ENCODE results near the gene CNTF. TPM values are rescaled to one million over a fixed set of nuclear protein-coding genes. Genes with fewer than 3 reads are reported as not detected.

CNTF gene
- total and polyA plus RNA-seq, 5 donors from 2014 or later: 4.9 TPM; not detected in 4

DNA sequence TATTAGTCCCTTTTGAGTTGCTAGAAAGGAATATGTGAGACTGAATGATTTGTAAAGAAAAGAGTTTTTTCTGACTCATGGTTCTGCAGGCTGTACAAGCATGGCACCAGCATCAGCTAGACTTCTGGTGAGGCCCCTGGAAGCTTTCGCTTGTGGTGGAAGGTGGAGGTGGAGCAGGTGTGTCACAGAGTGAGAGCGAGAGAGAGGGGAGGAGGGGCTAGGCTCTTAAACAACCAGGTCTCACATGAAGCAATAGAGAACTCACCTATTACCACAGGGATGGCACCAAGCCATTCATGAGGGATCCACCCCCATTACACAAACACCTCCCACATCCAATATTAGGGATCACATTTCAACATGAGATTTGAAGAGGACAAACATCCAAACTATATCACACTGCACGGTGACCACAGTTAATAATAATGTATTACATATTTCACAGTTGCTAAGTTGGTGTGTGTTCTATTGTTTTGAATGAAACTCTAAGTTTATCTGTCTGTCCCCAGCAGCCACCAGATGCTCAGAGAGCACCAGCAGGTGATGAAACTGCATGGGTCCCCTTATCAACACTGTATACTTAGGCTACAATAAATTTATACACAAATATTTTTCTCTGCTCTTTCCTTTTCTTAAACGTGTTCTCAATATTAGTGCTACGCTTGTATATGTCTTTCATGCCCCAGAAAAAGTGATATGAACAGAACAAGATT, 29.5 kb upstream of the CNTF start:
- ATAC-seq (ENCODE audit: low read depth in 2 of 2): peak; percentile 64 to 77
- Histone ChIP-seq H3K27me3 (ENCODE audit: control insufficient read depth, insufficient read depth, low read length) (no peaks in the 10 kb centered on the region), H3K36me3 (ENCODE audit: control insufficient read depth, insufficient read depth, low read length) (peaks cover 9% of the 10 kb centered on the region), H3K9me3 (ENCODE audit: control insufficient read depth in 2 of 2, low read length in 2 of 2) (no peaks in the 10 kb centered on the region), H3K4me3 (ENCODE audit: low read depth, low read length) (no peak overlapping the region), H3K27ac (ENCODE audit: insufficient read depth, low read length, poor library complexity, severe bottlenecking) (no peak overlapping the region), H3K4me1 (ENCODE audit: control insufficient read depth, insufficient read depth, low read length, poor library complexity, severe bottlenecking) (peaks cover 22% of the 10 kb centered on the region)
- H3K4me1 Mint-ChIP-seq: peaks cover 66 to 88% (median 79%) of the 10 kb centered on the region in 4 donors
- DNase-seq: peak in 1 of 3 donors; percentile 58
- H3K27ac Mint-ChIP-seq: peak overlapping the region; percentile 0 to 44 (median 22)
- H3K9me3 Mint-ChIP-seq: no peaks in the 10 kb centered on the region
- peaks cover 8% of the 10 kb centered on the region for H3K36me3 Mint-ChIP-seq
- no peaks in the 10 kb centered on the region for H3K27me3 Mint-ChIP-seq
- peak overlapping the region in 2 of 4 donors; percentile 2 to 4 for H3K4me3 Mint-ChIP-seq

- Mint-ChIP-seq H3K27me3 (no peaks in the 10 kb centered on the region), H3K36me3 (peaks cover 11% of the 10 kb centered on the region), H3K9me3 (no peaks in the 10 kb centered on the region), H3K27ac (peak overlapping the region in 1 of 3 donors; percentile 42), H3K4me3 (no peak overlapping the region), H3K4me1 (peaks cover 59 to 93% (median 83%) of the 10 kb centered on the region in 4 donors)
- DNase-seq (no peak), ATAC-seq (ENCODE audit: low read depth in 2 of 2) (no peak)
- no peaks in the 10 kb centered on the region for H3K9me3 ChIP-seq (ENCODE audit: control insufficient read depth in 2 of 2, low read length in 2 of 2)
- peaks cover 21% of the 10 kb centered on the region for H3K4me1 ChIP-seq (ENCODE audit: control insufficient read depth, insufficient read depth, low read length, poor library complexity, severe bottlenecking)
- peaks cover 5% of the 10 kb centered on the region for H3K36me3 ChIP-seq (ENCODE audit: control insufficient read depth, insufficient read depth, low read length)
- no peak overlapping the region for H3K27ac ChIP-seq (ENCODE audit: insufficient read depth, low read length, poor library complexity, severe bottlenecking)
- no peaks in the 10 kb centered on the region for H3K27me3 ChIP-seq (ENCODE audit: control insufficient read depth, insufficient read depth, low read length)
- no peak overlapping the region for H3K4me3 ChIP-seq (ENCODE audit: low read depth, low read length)
These were observed 27.6 kb upstream of the CNTF start for GRCh38 chr11:58594826-58595225.

- Histone ChIP-seq H3K4me1 (ENCODE audit: control insufficient read depth, insufficient read depth, low read length, poor library complexity, severe bottlenecking) (peaks cover 21% of the 10 kb centered on the region), H3K4me3 (ENCODE audit: low read depth, low read length) (no peak overlapping the region), H3K27ac (ENCODE audit: insufficient read depth, low read length, poor library complexity, severe bottlenecking) (no peak overlapping the region), H3K9me3 (ENCODE audit: control insufficient read depth in 2 of 2, low read length in 2 of 2) (no peaks in the 10 kb centered on the region), H3K36me3 (ENCODE audit: control insufficient read depth, insufficient read depth, low read length) (peaks cover 3% of the 10 kb centered on the region), H3K27me3 (ENCODE audit: control insufficient read depth, insufficient read depth, low read length) (no peaks in the 10 kb centered on the region)
- ATAC-seq (ENCODE audit: low read depth in 2 of 2) (no peak), DNase-seq (no peak)
- H3K9me3 Mint-ChIP-seq: no peaks in the 10 kb centered on the region
- H3K4me1 Mint-ChIP-seq: peaks cover 59 to 90% (median 83%) of the 10 kb centered on the region in 4 donors
- peak overlapping the region in 1 of 4 donors; percentile 26 for H3K4me3 Mint-ChIP-seq
- H3K27me3 Mint-ChIP-seq: no peaks in the 10 kb centered on the region
- peak overlapping the region; percentile 22 to 80 (median 33) for H3K27ac Mint-ChIP-seq
- peaks cover 20% of the 10 kb centered on the region for H3K36me3 Mint-ChIP-seq
These were observed 25.8 kb upstream of the CNTF start for GRCh38 chr11:58596621-58597020.

DNA sequence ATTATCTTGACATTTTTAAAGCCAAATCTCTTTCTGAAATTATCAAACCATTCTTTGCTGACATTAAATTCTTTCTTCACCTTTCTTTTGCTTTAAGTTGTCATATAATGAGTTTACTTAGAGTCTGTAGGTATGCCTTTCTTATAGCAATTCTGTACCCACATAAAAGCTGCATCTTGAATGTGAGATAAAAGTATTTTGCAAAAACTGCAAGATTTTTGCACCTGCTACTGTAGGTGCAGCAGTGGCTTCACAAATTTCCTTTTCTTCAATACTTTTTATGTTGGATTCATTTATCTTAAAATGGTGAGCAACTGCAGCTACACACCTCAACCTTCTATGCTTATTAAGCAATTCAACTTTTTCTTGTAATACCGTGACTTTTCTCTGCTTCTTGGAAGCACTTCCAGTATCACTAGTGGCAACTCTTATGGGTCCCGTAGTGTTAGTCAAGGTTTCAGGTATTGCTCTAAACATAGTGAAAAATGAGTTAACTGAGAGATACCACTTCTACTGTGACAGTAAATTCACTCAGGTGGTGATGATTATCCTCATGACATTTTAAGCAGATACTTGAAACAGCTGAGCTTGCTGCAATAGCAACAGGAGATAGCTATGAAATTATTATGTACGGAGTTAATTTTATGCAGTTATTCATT, 24.9 kb upstream of the CNTF start:
- no peaks in the 10 kb centered on the region for H3K27me3 Mint-ChIP-seq
- ATAC-seq (ENCODE audit: low read depth in 2 of 2) (no peak), DNase-seq (peak in 1 of 3 donors; percentile 41)
- H3K4me3 Mint-ChIP-seq: peak overlapping the region in 3 of 4 donors; percentile 31 to 74 (median 38)
- H3K27ac Mint-ChIP-seq: peak overlapping the region in 1 of 3 donors; percentile 68
- no peak overlapping the region for H3K27ac ChIP-seq (ENCODE audit: insufficient read depth, low read length, poor library complexity, severe bottlenecking)
- H3K27me3 ChIP-seq (ENCODE audit: control insufficient read depth, insufficient read depth, low read length): no peaks in the 10 kb centered on the region
- H3K4me3 ChIP-seq (ENCODE audit: low read depth, low read length): peak overlapping the region; percentile 29
- peaks cover 19% of the 10 kb centered on the region for H3K36me3 Mint-ChIP-seq
- no peaks in the 10 kb centered on the region for H3K9me3 Mint-ChIP-seq
- peaks cover 55 to 94% (median 83%) of the 10 kb centered on the region in 4 donors for H3K4me1 Mint-ChIP-seq
- H3K9me3 ChIP-seq (ENCODE audit: control insufficient read depth in 2 of 2, low read length in 2 of 2): no peaks in the 10 kb centered on the region
- H3K36me3 ChIP-seq (ENCODE audit: control insufficient read depth, insufficient read depth, low read length): peaks cover 3% of the 10 kb centered on the region
- H3K4me1 ChIP-seq (ENCODE audit: control insufficient read depth, insufficient read depth, low read length, poor library complexity, severe bottlenecking): peaks cover 21% of the 10 kb centered on the region

GRCh38 chr11:58600510-58600909, 22.0 kb upstream of the CNTF start:
- Mint-ChIP-seq H3K36me3 (peaks cover 20% of the 10 kb centered on the region), H3K27ac (no peak overlapping the region), H3K4me1 (peaks cover 50 to 97% (median 83%) of the 10 kb centered on the region in 4 donors), H3K9me3 (peaks cover 0 to 4% (median 0%) of the 10 kb centered on the region in 7 donors), H3K27me3 (no peaks in the 10 kb centered on the region), H3K4me3 (no peak overlapping the region)
- Histone ChIP-seq H3K9me3 (ENCODE audit: control insufficient read depth in 2 of 2, low read length in 2 of 2) (no peaks in the 10 kb centered on the region), H3K27me3 (ENCODE audit: control insufficient read depth, insufficient read depth, low read length) (no peaks in the 10 kb centered on the region), H3K27ac (ENCODE audit: insufficient read depth, low read length, poor library complexity, severe bottlenecking) (no peak overlapping the region), H3K4me1 (ENCODE audit: control insufficient read depth, insufficient read depth, low read length, poor library complexity, severe bottlenecking) (peaks cover 17% of the 10 kb centered on the region), H3K36me3 (ENCODE audit: control insufficient read depth, insufficient read depth, low read length) (peaks cover 3% of the 10 kb centered on the region), H3K4me3 (ENCODE audit: low read depth, low read length) (no peak overlapping the region)
- ATAC-seq (ENCODE audit: low read depth in 2 of 2): no peak
- no peak for DNase-seq

DNA sequence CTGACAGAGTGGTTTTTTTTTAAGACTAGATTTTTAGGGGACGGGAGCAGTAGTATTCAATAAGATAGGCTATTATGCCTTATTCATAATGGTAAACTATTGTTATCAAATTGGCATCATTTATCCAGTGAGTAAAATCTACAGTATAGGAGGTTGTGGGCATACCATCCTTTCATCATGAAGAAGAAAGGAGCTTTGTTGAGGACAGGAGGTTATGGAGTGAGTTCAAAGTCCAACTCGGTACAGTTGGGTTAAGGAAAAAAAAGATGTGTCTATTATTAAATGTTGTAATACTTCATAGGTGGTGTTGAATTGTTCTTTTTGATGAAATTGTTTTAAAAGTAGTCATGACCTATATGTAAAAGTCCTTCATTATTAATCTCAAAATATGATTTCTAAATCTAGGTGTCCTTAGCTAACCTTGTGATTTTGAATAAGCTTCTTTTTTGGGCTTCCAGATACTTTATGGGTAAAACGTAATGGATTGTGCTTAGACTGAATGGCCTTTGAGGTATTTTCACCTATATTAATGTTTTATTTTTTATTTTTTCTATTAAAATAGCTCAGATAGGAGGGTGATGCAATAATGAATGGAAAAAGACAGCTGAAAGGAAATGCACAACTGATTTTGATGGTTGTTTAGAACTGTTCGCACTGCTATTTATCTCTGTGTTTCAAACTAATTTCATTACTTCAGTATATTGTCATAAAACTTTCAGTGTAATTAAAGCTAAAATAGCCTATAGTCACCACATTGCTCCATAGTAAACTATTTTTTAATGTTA, 15.3 kb upstream of the CNTF start:
- peaks cover 23% of the 10 kb centered on the region for H3K36me3 Mint-ChIP-seq
- Histone ChIP-seq H3K36me3 (ENCODE audit: control insufficient read depth, insufficient read depth, low read length) (peaks cover 26% of the 10 kb centered on the region), H3K27me3 (ENCODE audit: control insufficient read depth, insufficient read depth, low read length) (no peaks in the 10 kb centered on the region), H3K9me3 (ENCODE audit: control insufficient read depth in 2 of 2, low read length in 2 of 2) (no peaks in the 10 kb centered on the region), H3K4me3 (ENCODE audit: low read depth, low read length) (no peak overlapping the region), H3K4me1 (ENCODE audit: control insufficient read depth, insufficient read depth, low read length, poor library complexity, severe bottlenecking) (peaks cover 7% of the 10 kb centered on the region), H3K27ac (ENCODE audit: insufficient read depth, low read length, poor library complexity, severe bottlenecking) (no peak overlapping the region)
- H3K27ac Mint-ChIP-seq: peak overlapping the region in 1 of 3 donors; percentile 20
- DNase-seq: no peak
- H3K4me1 Mint-ChIP-seq: peaks cover 43 to 75% (median 63%) of the 10 kb centered on the region in 4 donors
- H3K27me3 Mint-ChIP-seq: no peaks in the 10 kb centered on the region
- H3K9me3 Mint-ChIP-seq: peaks cover 0 to 4% (median 0%) of the 10 kb centered on the region in 7 donors
- ATAC-seq (ENCODE audit: low read depth in 2 of 2): no peak
- H3K4me3 Mint-ChIP-seq: peak overlapping the region in 2 of 4 donors; percentile 13 to 56

- DNase-seq: no peak
- peaks cover 44 to 65% (median 54%) of the 10 kb centered on the region in 4 donors for H3K4me1 Mint-ChIP-seq
- Histone ChIP-seq H3K36me3 (ENCODE audit: control insufficient read depth, insufficient read depth, low read length) (peaks cover 38% of the 10 kb centered on the region), H3K27me3 (ENCODE audit: control insufficient read depth, insufficient read depth, low read length) (no peaks in the 10 kb centered on the region), H3K4me1 (ENCODE audit: control insufficient read depth, insufficient read depth, low read length, poor library complexity, severe bottlenecking) (peaks cover 7% of the 10 kb centered on the region), H3K4me3 (ENCODE audit: low read depth, low read length) (no peak overlapping the region), H3K9me3 (ENCODE audit: control insufficient read depth in 2 of 2, low read length in 2 of 2) (no peaks in the 10 kb centered on the region), H3K27ac (ENCODE audit: insufficient read depth, low read length, poor library complexity, severe bottlenecking) (no peak overlapping the region)
- no peak for ATAC-seq (ENCODE audit: low read depth in 2 of 2)
- peak overlapping the region in 1 of 3 donors; percentile 80 for H3K27ac Mint-ChIP-seq
- H3K4me3 Mint-ChIP-seq: no peak overlapping the region
- peaks cover 23% of the 10 kb centered on the region for H3K36me3 Mint-ChIP-seq
- H3K27me3 Mint-ChIP-seq: no peaks in the 10 kb centered on the region
- H3K9me3 Mint-ChIP-seq: peaks cover 0 to 4% (median 0%) of the 10 kb centered on the region in 7 donors
These were observed 14.1 kb upstream of the CNTF start for GRCh38 chr11:58608331-58608730.

All from CD4-positive, CD25-positive, alpha-beta regulatory T cell (primary cell).